ENCODE measurements around the gene TBL1X. TPM values are rescaled to one million over a fixed set of nuclear protein-coding genes. Genes with fewer than 3 reads are reported as not detected.
A peak's percentile ranks its signal among the peaks of the same experiment; 100 is the strongest.
"Not testable (repeated sequence)": the region's sequence is repeated elsewhere in the genome, so short reads cannot be mapped to it uniquely, and the experiment has no call there.

Gene TBL1X
- total RNA-seq, 2 experiments from 2014 or later: 20.0 to 23.0 TPM

- POLR2A ChIA-PET: no interaction called here
- no peak overlapping the region for H3K27ac Mint-ChIP-seq
- no peak overlapping the region for H3K4me3 Mint-ChIP-seq
- peaks cover 6% of the 10 kb centered on the region for H3K4me1 Mint-ChIP-seq (ENCODE audit: low read depth)
- ATAC-seq (no peak), DNase-seq (no peak)
- H3K27me3 Mint-ChIP-seq (ENCODE audit: low read depth): no peaks in the 10 kb centered on the region
- CTCF ChIA-PET: no interaction called here
- no peaks in the 10 kb centered on the region for H3K36me3 Mint-ChIP-seq (ENCODE audit: low read depth)
- H3K9me3 Mint-ChIP-seq (ENCODE audit: insufficient read depth): no peaks in the 10 kb centered on the region
Observed at GRCh38 chrX:9438933-9439494, 25.8 kb upstream of the TBL1X start.

- ChIA-PET CTCF (no interaction called here), POLR2A (interaction anchor here (0.7 kb wide), 1 partner anchor 119 kb away, joined by 6 read pairs; no protein-coding TSS in a partner anchor)
- ATAC-seq (no peak), DNase-seq (no peak)
- H3K27me3 Mint-ChIP-seq (ENCODE audit: low read depth): no peaks in the 10 kb centered on the region
- H3K4me1 Mint-ChIP-seq (ENCODE audit: low read depth): peaks cover 6% of the 10 kb centered on the region
- no peaks in the 10 kb centered on the region for H3K36me3 Mint-ChIP-seq (ENCODE audit: low read depth)
- H3K9me3 Mint-ChIP-seq (ENCODE audit: insufficient read depth): no peaks in the 10 kb centered on the region
- H3K27ac Mint-ChIP-seq: no peak overlapping the region
- H3K4me3 Mint-ChIP-seq: no peak overlapping the region
Observed at GRCh38 chrX:9440116-9440844, 24.6 kb upstream of the TBL1X start.

GRCh38 chrX:9442056-9442455 is 22.8 kb upstream of the TBL1X start:
- H3K9me3 Mint-ChIP-seq (ENCODE audit: insufficient read depth): no peaks in the 10 kb centered on the region
- no peaks in the 10 kb centered on the region for H3K36me3 Mint-ChIP-seq (ENCODE audit: low read depth)
- no peak overlapping the region for H3K27ac Mint-ChIP-seq
- ChIA-PET POLR2A (no interaction called here), CTCF (interaction anchor here (0.7 kb wide), 1 partner anchor 15 kb away, joined by 3 read pairs; no protein-coding TSS in a partner anchor)
- ATAC-seq (no peak), DNase-seq (no peak)
- H3K4me1 Mint-ChIP-seq (ENCODE audit: low read depth): peaks cover 6% of the 10 kb centered on the region
- H3K27me3 Mint-ChIP-seq (ENCODE audit: low read depth): no peaks in the 10 kb centered on the region
- H3K4me3 Mint-ChIP-seq: no peak overlapping the region

GRCh38 chrX:9443327-9443726 is 21.5 kb upstream of the TBL1X start:
- no peak for ATAC-seq
- Mint-ChIP-seq H3K4me1 (ENCODE audit: low read depth) (peaks cover 6% of the 10 kb centered on the region), H3K9me3 (ENCODE audit: insufficient read depth) (no peaks in the 10 kb centered on the region), H3K27ac (no peak overlapping the region), H3K27me3 (ENCODE audit: low read depth) (no peaks in the 10 kb centered on the region), H3K36me3 (ENCODE audit: low read depth) (no peaks in the 10 kb centered on the region), H3K4me3 (no peak overlapping the region)
- no peak for DNase-seq
- CTCF ChIA-PET: no interaction called here
- POLR2A ChIA-PET: no interaction called here

GRCh38 chrX:9447906-9448305 is 17.0 kb upstream of the TBL1X start:
- POLR2A ChIA-PET: no interaction called here
- no peaks in the 10 kb centered on the region for H3K27me3 Mint-ChIP-seq (ENCODE audit: low read depth)

GRCh38 chrX:9456250-9457074 is 8.4 kb upstream of the TBL1X start:
- no peaks in the 10 kb centered on the region for H3K9me3 Mint-ChIP-seq (ENCODE audit: insufficient read depth)
- peaks cover 27% of the 10 kb centered on the region for H3K4me1 Mint-ChIP-seq (ENCODE audit: low read depth)
- peak overlapping the region; percentile 43 for H3K4me3 Mint-ChIP-seq
- no peaks in the 10 kb centered on the region for H3K36me3 Mint-ChIP-seq (ENCODE audit: low read depth)
- peak; percentile 94 for ATAC-seq
- peak overlapping the region; percentile 96 for H3K27ac Mint-ChIP-seq
- CTCF ChIA-PET: interaction anchor here (1.2 kb wide), 1 partner anchor 15 kb away, joined by 3 read pairs; no protein-coding TSS in a partner anchor
- peak; percentile 54 for DNase-seq
- POLR2A ChIA-PET: no interaction called here
- H3K27me3 Mint-ChIP-seq (ENCODE audit: low read depth): no peaks in the 10 kb centered on the region

More at GRCh38 chrX:9447906-9448305, 17.0 kb upstream of the TBL1X start:
- no peak overlapping the region for H3K27ac Mint-ChIP-seq
- H3K36me3 Mint-ChIP-seq (ENCODE audit: low read depth): no peaks in the 10 kb centered on the region
- no peaks in the 10 kb centered on the region for H3K4me1 Mint-ChIP-seq (ENCODE audit: low read depth)
- CTCF ChIA-PET: no interaction called here
- ATAC-seq (no peak), DNase-seq (no peak)
- no peak overlapping the region for H3K4me3 Mint-ChIP-seq
- H3K9me3 Mint-ChIP-seq (ENCODE audit: insufficient read depth): no peaks in the 10 kb centered on the region

GRCh38 chrX:9458034-9458433 is 6.8 kb upstream of the TBL1X start:
- POLR2A ChIA-PET; DNase-seq; H3K9me3 Mint-ChIP-seq (ENCODE audit: insufficient read depth); ATAC-seq; H3K27ac Mint-ChIP-seq; H3K36me3 Mint-ChIP-seq (ENCODE audit: low read depth); H3K4me3 Mint-ChIP-seq; CTCF ChIA-PET; H3K27me3 Mint-ChIP-seq (ENCODE audit: low read depth): not testable (repeated sequence)
- H3K4me1 Mint-ChIP-seq (ENCODE audit: low read depth): peaks cover 41% of the 10 kb centered on the region

- no peak overlapping the region for H3K4me3 Mint-ChIP-seq
- no peaks in the 10 kb centered on the region for H3K9me3 Mint-ChIP-seq (ENCODE audit: insufficient read depth)
- peaks cover 44% of the 10 kb centered on the region for H3K4me1 Mint-ChIP-seq (ENCODE audit: low read depth)
- H3K27me3 Mint-ChIP-seq (ENCODE audit: low read depth): no peaks in the 10 kb centered on the region
- DNase-seq: no peak
- peaks cover 2% of the 10 kb centered on the region for H3K36me3 Mint-ChIP-seq (ENCODE audit: low read depth)
- POLR2A ChIA-PET: no interaction called here
- H3K27ac Mint-ChIP-seq: no peak overlapping the region
- ATAC-seq: no peak
- CTCF ChIA-PET: no interaction called here
Observed at GRCh38 chrX:9458516-9459078, 6.3 kb upstream of the TBL1X start.

GRCh38 chrX:9459186-9459748 is 5.6 kb upstream of the TBL1X start:
- Mint-ChIP-seq H3K27ac (no peak overlapping the region), H3K4me3 (no peak overlapping the region), H3K4me1 (ENCODE audit: low read depth) (peaks cover 50% of the 10 kb centered on the region), H3K27me3 (ENCODE audit: low read depth) (no peaks in the 10 kb centered on the region), H3K36me3 (ENCODE audit: low read depth) (peaks cover 2% of the 10 kb centered on the region), H3K9me3 (ENCODE audit: insufficient read depth) (no peaks in the 10 kb centered on the region)
- CTCF ChIA-PET: no interaction called here
- no peak for ATAC-seq
- no peak for DNase-seq
- POLR2A ChIA-PET: no interaction called here

- H3K4me3 Mint-ChIP-seq: no peak overlapping the region
- H3K4me1 Mint-ChIP-seq (ENCODE audit: low read depth): peaks cover 45% of the 10 kb centered on the region
- no peaks in the 10 kb centered on the region for H3K27me3 Mint-ChIP-seq (ENCODE audit: low read depth)
- peaks cover 2% of the 10 kb centered on the region for H3K36me3 Mint-ChIP-seq (ENCODE audit: low read depth)
- ChIA-PET POLR2A (no interaction called here), CTCF (no interaction called here)
- H3K27ac Mint-ChIP-seq: no peak overlapping the region
- ATAC-seq (no peak), DNase-seq (no peak)
- no peaks in the 10 kb centered on the region for H3K9me3 Mint-ChIP-seq (ENCODE audit: insufficient read depth)
Observed at GRCh38 chrX:9461087-9461486, 3.8 kb upstream of the TBL1X start.

- ATAC-seq: peak; percentile 0
Observed at GRCh38 chrX:9462456-9462855, 2.4 kb upstream of the TBL1X start.

More at GRCh38 chrX:9462456-9462855, 2.4 kb upstream of the TBL1X start:
- peak overlapping the region; percentile 58 for H3K4me3 Mint-ChIP-seq
- peak overlapping the region; percentile 85 for H3K27ac Mint-ChIP-seq
- H3K27me3 Mint-ChIP-seq (ENCODE audit: low read depth): no peaks in the 10 kb centered on the region
- POLR2A ChIA-PET: interaction anchor here (1.0 to 1.4 kb wide), 5 partner anchors 68 to 183 kb away, joined by 3 to 6 read pairs (median 4); no protein-coding TSS in a partner anchor
- H3K9me3 Mint-ChIP-seq (ENCODE audit: insufficient read depth): no peaks in the 10 kb centered on the region
- no peak for DNase-seq
- H3K36me3 Mint-ChIP-seq (ENCODE audit: low read depth): peaks cover 2% of the 10 kb centered on the region
- CTCF ChIA-PET: interaction anchor here (0.8 to 1.5 kb wide), 5 partner anchors 68 to 149 kb away, joined by 3 to 5 read pairs (median 3); no protein-coding TSS in a partner anchor
- H3K4me1 Mint-ChIP-seq (ENCODE audit: low read depth): peaks cover 43% of the 10 kb centered on the region
